Thymus (tissue), 11 donors: Measurements from ENCODE around the gene PTP4A2. TPM values are rescaled to one million over a fixed set of nuclear protein-coding genes. Genes with fewer than 3 reads are reported as not detected.
A peak's percentile ranks its signal among the peaks of the same experiment; 100 is the strongest.
"Not testable (repeated sequence)": the region's sequence is repeated elsewhere in the genome, so short reads cannot be mapped to it uniquely, and the experiment has no call there.

Source experiments
- DNase-seq, 9 donors: peaks; one replicate each; pipeline ENCODE4 v3.0.0-alpha.2; 2013; ENCODE audit warnings: low spot score in 9 of 9, low read depth in 6 of 9, missing footprints in 1 of 9
- H3K27ac ChIP-seq, 2 donors: one replicate each; pipeline ENCODE4 v1.5.1; 2013; ENCODE audit warnings: control low read depth in 1 of 2, low read depth in 1 of 2, low read length in 1 of 2, mild to moderate bottlenecking in 1 of 2, moderate library complexity in 1 of 2
- H3K27me3 ChIP-seq, 2 donors: one replicate each; pipeline ENCODE4 v1.5.1; 2013; ENCODE audit warnings: low read length in 1 of 2; ENCODE audit not compliant: control insufficient read depth in 2 of 2, insufficient read depth in 1 of 2
- H3K36me3 ChIP-seq, 2 donors: one replicate each; pipeline ENCODE4 v1.5.1; 2013; ENCODE audit warnings: low read length in 1 of 2, mild to moderate bottlenecking in 1 of 2, moderate library complexity in 1 of 2; ENCODE audit not compliant: control insufficient read depth in 2 of 2, insufficient read depth in 2 of 2
- H3K4me1 ChIP-seq, 2 donors: one replicate each; pipeline ENCODE4 v1.5.1; 2013; ENCODE audit warnings: low read length in 2 of 2; ENCODE audit not compliant: control insufficient read depth in 2 of 2, insufficient read depth in 2 of 2
- H3K4me3 ChIP-seq, 2 donors: one replicate each; pipeline ENCODE4 v1.5.1; 2013; ENCODE audit warnings: low read length in 2 of 2, control low read depth in 1 of 2, mild to moderate bottlenecking in 1 of 2
- H3K9me3 ChIP-seq, 2 donors: one replicate each; pipeline ENCODE4 v1.5.1; 2013; ENCODE audit warnings: low read length in 1 of 2, mild to moderate bottlenecking in 1 of 2; ENCODE audit not compliant: control insufficient read depth in 2 of 2, insufficient read depth in 1 of 2
- WGBS: extraction: QIAGEN DNeasy Blood & Tissue Kit; methylation state at CpG from one replicate; pipeline ENCODE4 v1.1.7; 2013; 5-methylcytosine and 5-hydroxymethylcytosine counted together
- polyA plus RNA-seq: library from polyadenylated mRNA; stranded (reverse); fragments of 200-250 nt; gene quantifications from one replicate; pipeline ENCODE4 v1.2.3, GENCODE V29; 2013
- total RNA-seq: library from RNA; stranded (reverse); fragments of 120-200 nt; gene quantifications from one replicate; pipeline ENCODE4 v1.2.4, GENCODE V29; 2013
- donor health status: healthy.

The PTP4A2 gene
- total and polyA plus RNA-seq, 2 donors, result 214 to 748 TPM

- Histone ChIP-seq H3K4me1 (peaks cover 2 to 28% of the 10 kb centered on the region in 2 donors), H3K4me3 (peak overlapping the region; percentile 76 to 98), H3K9me3 (no peaks in the 10 kb centered on the region), H3K27me3 (no peaks in the 10 kb centered on the region), H3K27ac (peak overlapping the region; percentile 36 to 97), H3K36me3 (peaks cover 3 to 15% of the 10 kb centered on the region in 2 donors)
- peak in 1 of 9 donors; percentile 47 for DNase-seq
- 8% methylated on average over 2 of the region's 2 CpGs for WGBS
These were observed 6.5 kb downstream of the PTP4A2 start for GRCh38 chr1:31931593-31932225.

DNA sequence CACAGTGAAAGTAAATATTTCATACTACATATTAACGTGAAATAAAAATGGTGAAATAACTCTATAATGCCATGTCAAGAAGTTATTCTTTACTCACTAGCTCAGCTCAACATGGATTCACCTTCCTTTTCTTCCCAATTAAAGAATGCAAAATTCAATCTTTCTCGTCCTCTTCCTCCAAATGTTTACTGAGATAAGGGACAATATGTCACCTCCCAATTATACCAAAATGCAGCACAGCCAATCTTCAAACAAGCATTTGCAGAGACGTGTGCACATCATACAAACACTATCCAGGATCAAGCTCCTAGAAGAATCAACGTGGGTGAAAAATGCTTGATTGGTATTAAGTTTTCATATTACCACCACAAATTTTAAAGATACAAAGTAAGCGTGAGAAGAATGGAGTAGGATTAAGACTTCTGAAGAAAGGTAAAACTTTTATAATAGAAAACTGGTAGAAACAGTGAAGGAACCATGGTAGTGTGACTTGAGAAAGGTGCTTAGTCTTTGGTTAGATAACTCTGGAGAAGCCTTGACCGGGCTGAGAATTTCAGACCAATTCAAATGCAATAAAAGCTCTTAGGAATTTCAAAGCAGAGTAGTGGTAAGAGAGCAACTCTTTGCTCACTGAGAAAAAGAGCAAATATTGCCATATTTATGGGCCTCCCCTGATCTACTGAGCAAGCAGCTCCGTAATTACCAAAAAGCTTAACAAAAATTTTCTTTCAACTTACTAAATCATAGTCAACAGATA is 7.2 kb downstream of the PTP4A2 start:
- H3K4me1 ChIP-seq, result peaks cover 3 to 27% of the 10 kb centered on the region in 2 donors
- no peaks in the 10 kb centered on the region for H3K27me3 ChIP-seq
- peak overlapping the region; percentile 76 to 98 for H3K4me3 ChIP-seq
- 8% methylated on average over 7 of the region's 7 CpGs for WGBS
- peak overlapping the region; percentile 53 to 97 for H3K27ac ChIP-seq
- no peaks in the 10 kb centered on the region for H3K9me3 ChIP-seq
- H3K36me3 ChIP-seq, result peaks cover 3 to 15% of the 10 kb centered on the region in 2 donors
- DNase-seq, result peak in 1 of 9 donors; percentile 77

DNA sequence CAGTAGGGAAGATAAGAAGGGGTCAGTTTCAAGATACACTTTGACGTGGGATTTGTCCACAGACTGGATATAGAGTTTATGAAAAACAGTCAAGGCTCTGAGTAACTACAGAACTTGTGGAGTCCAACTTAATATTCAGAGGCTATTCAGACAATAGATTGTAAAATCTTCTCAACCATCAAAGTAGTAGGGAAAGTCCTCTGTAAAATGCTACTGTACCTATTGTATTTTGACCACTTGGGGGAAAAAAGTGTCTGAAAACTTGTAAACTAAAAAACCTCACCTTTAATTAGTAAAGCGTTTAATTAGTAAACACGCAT is 10.5 kb downstream of the PTP4A2 start:
- WGBS, result 42% methylated on average over 3 of the region's 3 CpGs
- H3K27ac ChIP-seq, result peak overlapping the region; percentile 78 to 97
- no peaks in the 10 kb centered on the region for H3K9me3 ChIP-seq
- peaks cover 0 to 24% of the 10 kb centered on the region in 2 donors for H3K36me3 ChIP-seq
- no peaks in the 10 kb centered on the region for H3K27me3 ChIP-seq
- H3K4me1 ChIP-seq, result peaks cover 19 to 32% of the 10 kb centered on the region in 2 donors
- H3K4me3 ChIP-seq, result peak overlapping the region; percentile 45 to 65
- no peak for DNase-seq

DNA sequence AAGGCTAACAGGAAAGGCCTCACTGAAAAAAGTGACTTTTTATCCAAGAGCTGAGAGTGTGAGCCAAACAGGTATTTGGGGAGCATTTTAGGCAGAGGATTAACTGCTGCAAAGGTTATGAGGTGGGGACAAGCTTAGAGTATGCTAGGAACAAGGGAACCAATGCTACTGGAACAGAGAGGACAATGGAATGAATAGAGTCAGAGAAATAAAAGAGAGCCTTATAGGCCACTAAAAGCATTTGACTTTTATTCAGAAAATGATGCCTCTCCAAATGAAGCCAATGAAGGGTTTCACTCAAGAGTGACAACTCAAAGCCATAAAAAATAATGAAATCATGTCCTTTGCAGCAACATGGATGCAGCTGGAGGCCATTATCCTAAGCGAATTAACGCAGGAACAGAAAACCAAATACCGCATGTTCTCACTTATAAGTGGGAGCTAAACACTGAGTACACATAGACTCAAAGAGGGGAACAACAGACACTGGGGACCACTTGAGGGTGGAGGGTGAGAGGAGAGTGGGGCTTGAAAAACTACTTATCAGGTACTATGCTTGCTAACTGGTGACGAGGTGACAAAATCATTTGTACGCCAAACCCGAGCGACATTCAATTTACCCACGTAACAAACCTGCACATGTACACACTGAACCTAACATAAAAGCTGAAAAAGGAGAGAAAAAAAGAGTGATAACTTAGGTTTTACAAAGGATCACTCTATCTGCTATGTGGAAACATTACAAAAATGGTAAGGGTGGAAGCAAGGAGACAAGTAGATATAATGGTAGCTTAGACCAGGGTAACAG is 11.1 kb downstream of the PTP4A2 start:
- Histone ChIP-seq H3K4me3 (peak overlapping the region; percentile 45 to 65), H3K27ac (peak overlapping the region; percentile 78 to 97), H3K4me1 (peaks cover 22 to 36% of the 10 kb centered on the region in 2 donors), H3K36me3 (peaks cover 0 to 24% of the 10 kb centered on the region in 2 donors), H3K9me3 (no peaks in the 10 kb centered on the region), H3K27me3 (no peaks in the 10 kb centered on the region)
- peak in 1 of 9 donors; percentile 63 for DNase-seq
- WGBS, result 26% methylated on average over 8 of the region's 8 CpGs

- peak overlapping the region; percentile 45 to 65 for H3K4me3 ChIP-seq
- DNase-seq, result no peak
- H3K27ac ChIP-seq, result peak overlapping the region in 1 of 2 donors; percentile 97
- H3K27me3 ChIP-seq, result no peaks in the 10 kb centered on the region
- 35% methylated on average over 2 of the region's 2 CpGs for WGBS
- no peaks in the 10 kb centered on the region for H3K9me3 ChIP-seq
- H3K36me3 ChIP-seq, result peaks cover 0 to 27% of the 10 kb centered on the region in 2 donors
- H3K4me1 ChIP-seq, result peaks cover 23 to 38% of the 10 kb centered on the region in 2 donors
These were observed 11.9 kb downstream of the PTP4A2 start for GRCh38 chr1:31926252-31926651.

GRCh38 chr1:31925824-31926223 is 12.3 kb downstream of the PTP4A2 start:
- DNase-seq, H3K9me3 ChIP-seq, H3K27me3 ChIP-seq: not testable (repeated sequence)
- 65% methylated on average over 13 of the region's 13 CpGs for WGBS
- Histone ChIP-seq H3K27ac (peak overlapping the region; percentile 65 to 97), H3K4me3 (peak overlapping the region; percentile 45 to 65), H3K4me1 (peaks cover 23 to 38% of the 10 kb centered on the region in 2 donors), H3K36me3 (peaks cover 0 to 27% of the 10 kb centered on the region in 2 donors)

DNA sequence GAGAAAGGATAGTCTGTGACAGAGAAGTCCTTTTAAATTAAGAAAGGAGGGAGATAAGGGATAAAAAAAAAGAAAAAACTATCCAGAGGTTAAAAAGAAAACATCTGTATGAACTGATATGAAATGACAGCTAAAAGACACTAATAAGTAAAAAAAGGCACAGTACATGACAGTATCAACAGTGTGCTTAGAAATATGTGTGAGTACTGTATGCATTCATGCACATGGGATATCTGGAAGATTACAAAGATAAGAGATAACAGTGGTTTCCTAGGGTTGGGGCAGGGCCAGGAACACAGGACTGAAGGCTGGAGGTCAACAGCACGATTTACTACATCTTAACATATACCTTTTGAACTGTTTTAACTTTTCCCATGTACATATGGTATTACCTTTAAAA is 13.3 kb downstream of the PTP4A2 start:
- peak overlapping the region; percentile 80 to 97 for H3K27ac ChIP-seq

GRCh38 chr1:31923901-31924535 is 14.2 kb downstream of the PTP4A2 start:
- Histone ChIP-seq H3K4me1 (peaks cover 25 to 41% of the 10 kb centered on the region in 2 donors), H3K27me3 (no peaks in the 10 kb centered on the region), H3K4me3 (peak overlapping the region; percentile 40 to 53), H3K9me3 (no peaks in the 10 kb centered on the region), H3K27ac (peak overlapping the region; percentile 90 to 97), H3K36me3 (peaks cover 0 to 35% of the 10 kb centered on the region in 2 donors)
- peak in 1 of 9 donors; percentile 70 for DNase-seq
- 43% methylated on average over 2 of the region's 2 CpGs for WGBS

More for the DNA sequence above, 13.3 kb downstream of the PTP4A2 start:
- peak overlapping the region; percentile 40 to 65 for H3K4me3 ChIP-seq
- H3K9me3 ChIP-seq, result no peaks in the 10 kb centered on the region
- WGBS, result 7% methylated on average over 1 of the region's 1 CpG
- H3K36me3 ChIP-seq, result peaks cover 0 to 27% of the 10 kb centered on the region in 2 donors
- peaks cover 25 to 41% of the 10 kb centered on the region in 2 donors for H3K4me1 ChIP-seq
- DNase-seq, result no peak
- no peaks in the 10 kb centered on the region for H3K27me3 ChIP-seq
